ENCODE data around the gene AK1. TPM values are rescaled to one million over a fixed set of nuclear protein-coding genes. Genes with fewer than 3 reads are reported as not detected.
A peak's percentile ranks its signal among the peaks of the same experiment; 100 is the strongest.

The AK1 gene
- total and polyA plus RNA-seq, 2 of the 13 experiments (the other 11 are each of a cell fraction or from before 2014, with no cell fraction given): 19.1 to 32.8 TPM

- intact Hi-C loops (cut with micrococcal nuclease; ENCODE audit: unreplicated experiment): no loop called here
- Histone ChIP-seq H3K79me2 (ENCODE audit: insufficient read depth, low read length) (no peaks in the 10 kb centered on the region), H3K4me1 (ENCODE audit: insufficient read depth, low read length) (peaks cover 4% of the 10 kb centered on the region; the same call in 1 of the 2 replicates), H3K27ac (ENCODE audit: extremely low read length, insufficient read depth, low read length) (no peak overlapping the region), H3K4me3 (replicated peaks in 1 of 3; ENCODE audit: insufficient read depth in 1 of 3, low read depth in 2 of 3, low read length in 3 of 3) (no peak overlapping the region), H4K20me1 (ENCODE audit: insufficient read depth, low read length) (no peaks in the 10 kb centered on the region), H3K9ac (ENCODE audit: insufficient read depth, low read depth, low read length) (no peak overlapping the region), H3K9me3 (ENCODE audit: low read length) (no peaks in the 10 kb centered on the region), H3K4me2 (ENCODE audit: low read depth, low read length) (no peak overlapping the region), H3K36me3 (replicated peaks in 1 of 2; ENCODE audit: control insufficient read depth in 1 of 2, insufficient read depth in 2 of 2, low read length in 2 of 2) (peaks cover 11 to 29% of the 10 kb centered on the region in 2 experiments; a peak in 4 of 5 replicates), H2AFZ (ENCODE audit: low read length) (no peak overlapping the region), H3K27me3 (ENCODE audit: control insufficient read depth in 1 of 2, insufficient read depth in 2 of 2, low read length in 2 of 2) (no peaks in the 10 kb centered on the region)
- ChIA-PET CTCF (ENCODE audit: low intra/inter-chr PET ratio, low total read pairs) (no interaction called here), POLR2A (interaction anchor here (0.7 to 2.7 kb wide), 5 partner anchors 9 to 83 kb away, joined by 3 to 12 read pairs (median 3); partner anchors contain the start of genes FPGS and ST6GALNAC4)
- no peak for TF ChIP-seq ZNF235 (CRISPR knock-in tag; IDR thresholded peaks at IDR 0.05; ENCODE audit: borderline replicate concordance)
- peak; percentile 6; the same call in 1 of the 2 replicates for TF ChIP-seq RBFOX2 (IDR thresholded peaks at IDR 0.05; ENCODE audit: low read depth, low read length)
- no peak for TF ChIP-seq NR1H2 (CRISPR knock-in tag; IDR thresholded peaks at IDR 0.05; ENCODE audit: borderline replicate concordance, low read depth)
- peak; percentile 22 for TF ChIP-seq AGO2 (optimal IDR thresholded peaks at IDR 0.05; ENCODE audit: low read depth, low read length)
- peak; percentile 59 for TF ChIP-seq ZFP91 (CRISPR knock-in tag; IDR thresholded peaks at IDR 0.05; ENCODE audit: borderline replicate concordance)
- no peak for TF ChIP-seq HMGXB4 (CRISPR knock-in tag; IDR thresholded peaks at IDR 0.05; ENCODE audit: borderline replicate concordance in 1 of 2, low read depth in 1 of 2)
- DNase-seq (ENCODE audit: low spot score) (no peak), FAIRE-seq (no peak), ATAC-seq (no peak)
- 91% methylated on average over 10 of the region's 13 CpGs for WGBS (ENCODE audit: low lambda C conversion rate)
- BruUV-seq (replicated peaks): TSS peak; percentile 37
- in situ Hi-C loops (cut with HindIII; ENCODE audit: extremely low pct_ligation_motif_present, low pct_unique_long_range_greater_than_20kb): no loop called here
Measured at GRCh38 chr9:127885508-127886281, 8.2 kb upstream of the AK1 start.

Data from HepG2 (cell line).